ENCODE measurements around the gene CXCL1. TPM values are rescaled to one million over a fixed set of nuclear protein-coding genes. Genes with fewer than 3 reads are reported as not detected.

The CXCL1 gene
- total RNA-seq, 4 donors from 2014 or later, result 9.5 to 152 (median 50.1) TPM

GRCh38 chr4:73874386-73874785, 5.2 kb downstream of the CXCL1 start:
- no peak for TF ChIP-seq POLR2A (IDR thresholded peaks at IDR 0.05)
- TF ChIP-seq, protein P1, sequence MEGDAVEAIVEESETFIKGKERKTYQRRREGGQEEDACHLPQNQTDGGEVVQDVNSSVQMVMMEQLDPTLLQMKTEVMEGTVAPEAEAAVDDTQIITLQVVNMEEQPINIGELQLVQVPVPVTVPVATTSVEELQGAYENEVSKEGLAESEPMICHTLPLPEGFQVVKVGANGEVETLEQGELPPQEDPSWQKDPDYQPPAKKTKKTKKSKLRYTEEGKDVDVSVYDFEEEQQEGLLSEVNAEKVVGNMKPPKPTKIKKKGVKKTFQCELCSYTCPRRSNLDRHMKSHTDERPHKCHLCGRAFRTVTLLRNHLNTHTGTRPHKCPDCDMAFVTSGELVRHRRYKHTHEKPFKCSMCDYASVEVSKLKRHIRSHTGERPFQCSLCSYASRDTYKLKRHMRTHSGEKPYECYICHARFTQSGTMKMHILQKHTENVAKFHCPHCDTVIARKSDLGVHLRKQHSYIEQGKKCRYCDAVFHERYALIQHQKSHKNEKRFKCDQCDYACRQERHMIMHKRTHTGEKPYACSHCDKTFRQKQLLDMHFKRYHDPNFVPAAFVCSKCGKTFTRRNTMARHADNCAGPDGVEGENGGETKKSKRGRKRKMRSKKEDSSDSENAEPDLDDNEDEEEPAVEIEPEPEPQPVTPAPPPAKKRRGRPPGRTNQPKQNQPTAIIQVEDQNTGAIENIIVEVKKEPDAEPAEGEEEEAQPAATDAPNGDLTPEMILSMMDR (IDR thresholded peaks at IDR 0.05), result no peak
- 61 to 85% methylated on average over 2 of the region's 2 CpGs for WGBS, 2 donors
- Histone ChIP-seq H3K4me3 (no peak overlapping the region), H3K9me3 (no peaks in the 10 kb centered on the region), H3K36me3 (no peaks in the 10 kb centered on the region), H3K27me3 (peaks cover 0 to 14% (median 0%) of the 10 kb centered on the region in 4 donors), H3K4me1 (peaks cover 0 to 10% (median 5%) of the 10 kb centered on the region in 3 donors), H3K27ac (no peak overlapping the region)
- DNase-seq, result no peak
- intact Hi-C loops (cut with DNase I), result no loop called here

GRCh38 chr4:73875401-73875800, 6.2 kb downstream of the CXCL1 start:
- intact Hi-C loops (cut with DNase I), result no loop called here

DNA sequence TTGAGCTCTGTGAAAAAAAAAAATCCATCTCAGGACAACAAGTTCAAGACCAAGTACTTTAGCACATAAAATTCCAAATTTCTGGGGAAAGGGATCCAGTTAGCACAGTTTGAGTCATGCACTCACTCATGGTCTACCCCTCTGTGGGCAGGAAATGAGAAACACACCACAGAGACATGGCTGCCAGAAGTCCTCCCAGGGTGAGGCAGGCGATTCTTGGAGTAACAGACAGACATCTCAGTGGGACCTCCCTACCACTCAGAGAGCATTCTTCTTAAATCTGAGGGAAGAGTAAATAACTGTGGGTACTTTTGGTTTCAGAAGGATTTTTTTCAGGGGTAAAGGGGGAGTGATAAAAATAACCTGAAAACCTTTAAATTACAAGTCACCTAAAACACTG, 14.1 kb downstream of the CXCL1 start:
- intact Hi-C loops (cut with DNase I), result no loop called here
- H3K4me1 ChIP-seq, result no peaks in the 10 kb centered on the region
- no peak overlapping the region for H3K4me3 ChIP-seq
- peaks cover 0 to 24% (median 2%) of the 10 kb centered on the region in 4 donors for H3K27me3 ChIP-seq
- TF ChIP-seq POLR2A (IDR thresholded peaks at IDR 0.05), result no peak
- TF ChIP-seq, protein P1 (IDR thresholded peaks at IDR 0.05), result no peak
- WGBS, 2 donors, result 43 to 56% methylated on average over 1 of the region's 1 CpG
- no peak for DNase-seq
- H3K36me3 ChIP-seq, result no peaks in the 10 kb centered on the region
- no peaks in the 10 kb centered on the region for H3K9me3 ChIP-seq
- H3K27ac ChIP-seq, result no peak overlapping the region

More at GRCh38 chr4:73875401-73875800, 6.2 kb downstream of the CXCL1 start:
- TF ChIP-seq, protein P1 (IDR thresholded peaks at IDR 0.05), result no peak
- no peak for TF ChIP-seq POLR2A (IDR thresholded peaks at IDR 0.05)
- WGBS, 2 donors, result 75 to 81% methylated on average over 1 of the region's 1 CpG
- Histone ChIP-seq H3K4me3 (no peak overlapping the region), H3K36me3 (no peaks in the 10 kb centered on the region), H3K27me3 (peaks cover 0 to 5% (median 0%) of the 10 kb centered on the region in 4 donors), H3K27ac (no peak overlapping the region), H3K4me1 (no peaks in the 10 kb centered on the region), H3K9me3 (no peaks in the 10 kb centered on the region)
- no peak for DNase-seq

GRCh38 chr4:73885574-73886267, 16.5 kb downstream of the CXCL1 start:
- Histone ChIP-seq H3K9me3 (no peaks in the 10 kb centered on the region), H3K27me3 (peaks cover 0 to 19% (median 2%) of the 10 kb centered on the region in 4 donors), H3K4me3 (no peak overlapping the region), H3K36me3 (no peaks in the 10 kb centered on the region), H3K27ac (no peak overlapping the region), H3K4me1 (no peaks in the 10 kb centered on the region)
- no peak for DNase-seq
- TF ChIP-seq, protein P1 (IDR thresholded peaks at IDR 0.05), result no peak
- TF ChIP-seq POLR2A (IDR thresholded peaks at IDR 0.05), result no peak
- intact Hi-C loops (cut with DNase I), result no loop called here
- 82 to 88% methylated on average over 4 of the region's 4 CpGs for WGBS, 2 donors

DNA sequence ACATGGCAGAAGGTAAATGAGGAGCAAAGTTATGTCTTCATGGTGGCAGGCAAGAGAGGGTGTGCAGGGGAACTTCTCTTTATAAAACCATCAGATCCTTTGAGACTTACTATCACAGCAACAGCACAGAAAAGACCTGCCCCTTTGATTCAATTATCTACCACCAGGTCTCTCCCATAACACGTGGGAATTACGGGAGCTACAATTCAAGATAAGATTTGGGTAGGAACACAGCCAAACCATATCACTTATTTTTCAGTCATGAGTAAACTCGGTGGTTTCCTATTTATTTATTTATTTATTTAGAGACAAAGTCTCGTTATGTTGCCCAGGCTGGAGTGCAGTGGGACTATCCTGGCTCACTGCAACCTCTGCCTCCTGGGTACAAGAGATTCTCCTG, 22.1 kb downstream of the CXCL1 start:
- WGBS, 2 donors, result 64 to 80% methylated on average over 4 of the region's 4 CpGs
- Histone ChIP-seq H3K27ac (no peak overlapping the region), H3K4me3 (no peak overlapping the region), H3K36me3 (no peaks in the 10 kb centered on the region), H3K27me3 (no peaks in the 10 kb centered on the region), H3K9me3 (no peaks in the 10 kb centered on the region), H3K4me1 (no peaks in the 10 kb centered on the region)
- TF ChIP-seq POLR2A (IDR thresholded peaks at IDR 0.05), result no peak
- TF ChIP-seq, protein P1 (IDR thresholded peaks at IDR 0.05), result no peak
- intact Hi-C loops (cut with DNase I), result no loop called here
- no peak for DNase-seq
